Ishikawa (cell line): ENCODE measurements around the gene MYLK3.

ENCODE experiments used
- CEBPB ChIP-seq: IDR thresholded peaks from 2 replicates; pipeline ENCODE4 v1.6.1; 2012
- CREB1 ChIP-seq: IDR thresholded peaks from 2 replicates; pipeline ENCODE4 v1.6.1; 2012; ENCODE audit warnings: low read depth
- EGR1 ChIP-seq: IDR thresholded peaks from 2 replicates; pipeline ENCODE4 v1.6.1; 2012
- EP300 ChIP-seq: IDR thresholded peaks from 2 replicates; pipeline ENCODE4 v1.6.1; 2012; ENCODE audit warnings: borderline replicate concordance
- FOXM1 ChIP-seq: IDR thresholded peaks from 2 replicates; pipeline ENCODE4 v1.6.1; 2012; ENCODE audit warnings: low read depth, borderline replicate concordance
- MAX ChIP-seq: IDR thresholded peaks from 2 replicates; pipeline ENCODE4 v1.6.1; 2012
- NFIC ChIP-seq: IDR thresholded peaks from 2 replicates; pipeline ENCODE4 v1.6.1; 2012
- RAD21 ChIP-seq: IDR thresholded peaks from 2 replicates; pipeline ENCODE4 v1.6.1; 2012; ENCODE audit warnings: low read depth
- REST ChIP-seq: IDR thresholded peaks from 2 replicates; pipeline ENCODE4 v1.6.1; 2012; ENCODE audit warnings: low read depth, mild to moderate bottlenecking
- TAF1 ChIP-seq: IDR thresholded peaks from 2 replicates; pipeline ENCODE4 v1.6.1; 2012; ENCODE audit warnings: low read depth, mild to moderate bottlenecking
- TCF12 ChIP-seq: IDR thresholded peaks from 2 replicates; pipeline ENCODE4 v1.6.1; 2012; ENCODE audit warnings: low read depth
- TEAD4 ChIP-seq: IDR thresholded peaks from 2 replicates; pipeline ENCODE4 v1.6.1; 2012
- USF1 ChIP-seq: IDR thresholded peaks from 2 replicates; pipeline ENCODE4 v1.6.1; 2012
- YY1 ChIP-seq: IDR thresholded peaks from 2 replicates; pipeline ENCODE4 v1.6.1; 2012; ENCODE audit warnings: low read depth
- ZBTB7A ChIP-seq: IDR thresholded peaks from 2 replicates; pipeline ENCODE4 v1.6.1; 2012; ENCODE audit warnings: low read depth

The MYLK3 gene

DNA sequence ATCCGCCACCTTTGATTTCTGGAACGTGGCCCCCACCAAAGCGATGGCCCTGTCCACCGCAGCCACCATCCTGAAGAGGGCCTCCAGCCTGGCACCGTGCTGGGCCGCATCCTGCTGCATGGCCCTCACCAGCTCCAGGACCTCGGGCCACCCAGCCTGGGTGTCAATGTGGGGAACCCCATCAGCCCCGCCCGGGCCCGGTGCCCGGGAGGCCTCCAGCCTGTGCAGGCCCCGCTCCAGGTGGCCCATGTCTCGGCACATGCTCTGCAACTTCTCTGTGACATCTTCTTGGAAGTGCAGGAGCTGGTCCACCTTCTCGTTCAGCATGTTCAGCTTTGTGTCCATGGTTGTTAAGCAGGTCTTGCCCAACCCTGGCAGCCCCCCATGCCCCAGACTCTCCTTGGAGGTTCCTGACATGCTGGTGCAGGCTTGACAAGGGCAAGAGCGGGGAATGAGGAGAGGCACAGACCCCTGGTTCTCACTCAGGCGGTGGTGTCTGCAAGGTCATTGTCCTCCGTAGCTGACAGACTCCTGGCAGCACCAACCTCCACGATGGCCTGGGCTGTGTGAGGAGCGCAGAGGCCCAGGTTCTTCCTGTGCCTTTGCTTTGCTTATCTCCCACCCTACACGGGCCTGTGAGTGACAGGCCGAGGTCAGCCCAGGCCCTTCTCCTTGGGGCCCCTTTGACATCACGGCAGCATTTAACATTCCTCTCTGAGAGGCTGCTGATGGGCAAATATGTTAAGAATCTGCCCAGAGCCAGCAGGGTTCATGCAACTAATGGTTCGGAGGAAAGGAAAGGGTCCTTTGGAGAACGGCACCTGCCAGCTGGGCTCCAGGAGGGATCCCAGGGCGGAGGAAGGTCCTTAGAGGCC, at the start of gene MYLK3:
TSS of gene MYLK3 (minus strand) at position 568 of the 875 bp plus-strand sequence. CDS start at position 417, 151 bp downstream.
- TF ChIP-seq TEAD4 (peak; percentile 57), RAD21 (no peak), YY1 (no peak), NFIC (no peak), TCF12 (no peak), CEBPB (no peak)

DNA sequence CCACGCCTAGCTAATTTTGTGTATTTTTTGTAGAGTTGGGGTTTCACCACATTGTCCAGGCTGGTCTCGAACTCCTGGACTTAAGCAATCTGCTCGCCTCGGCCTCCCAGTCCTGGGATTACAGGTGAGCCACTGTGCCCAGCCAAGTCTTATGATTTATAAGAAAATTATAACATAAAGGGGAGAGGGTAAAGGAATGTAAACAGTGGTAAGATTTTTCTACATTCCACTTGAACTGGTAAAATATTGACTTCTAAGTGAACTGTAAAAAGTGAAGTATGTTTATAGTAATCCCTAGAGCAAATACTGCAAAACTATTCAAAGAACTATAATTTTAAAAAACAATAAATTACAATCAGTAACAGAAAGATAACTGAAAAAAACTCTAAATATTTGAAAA, 49.4 kb upstream of the MYLK3 start:
- TF ChIP-seq CREB1 (no peak), RAD21 (no peak), EGR1 (no peak), MAX (no peak), USF1 (no peak), REST (no peak), EP300 (no peak), TEAD4 (no peak), NFIC (no peak), CEBPB (no peak), TAF1 (no peak), ZBTB7A (no peak), TCF12 (no peak), YY1 (no peak), FOXM1 (no peak)

- TF ChIP-seq TAF1 (no peak), NFIC (no peak), MAX (no peak), RAD21 (no peak), ZBTB7A (no peak), USF1 (no peak), EGR1 (no peak), YY1 (no peak), REST (no peak), CEBPB (no peak), EP300 (no peak), TCF12 (no peak), TEAD4 (no peak), FOXM1 (no peak), CREB1 (no peak)
Measured at GRCh38 chr16:46796764-46797269, 48.7 kb upstream of the MYLK3 start.

DNA sequence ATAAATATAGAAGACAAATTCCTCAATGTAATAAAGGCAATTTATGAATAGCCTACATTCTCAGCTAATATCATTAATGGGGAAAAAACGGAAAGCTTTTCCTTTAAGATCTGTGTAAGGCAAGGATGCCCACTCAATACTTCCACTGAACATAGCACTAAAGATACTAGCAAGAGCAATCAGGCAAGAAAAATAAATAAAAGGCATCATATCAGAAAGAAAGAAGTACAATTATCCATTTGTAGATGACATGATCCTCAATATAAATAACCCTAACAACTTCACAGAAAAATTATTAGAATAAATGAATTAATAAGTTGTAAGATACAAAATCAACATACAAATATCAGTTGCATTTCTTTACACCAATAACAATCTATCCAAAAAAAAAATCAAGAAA, 45.7 kb upstream of the MYLK3 start:
- no peak for TF ChIP-seq CREB1
- TF ChIP-seq MAX: no peak
- TF ChIP-seq NFIC: no peak
- TF ChIP-seq TEAD4: no peak
- no peak for TF ChIP-seq FOXM1
- no peak for TF ChIP-seq ZBTB7A
- no peak for TF ChIP-seq EGR1
- TF ChIP-seq CEBPB: no peak
- TF ChIP-seq REST: no peak
- no peak for TF ChIP-seq USF1
- no peak for TF ChIP-seq YY1
- TF ChIP-seq EP300: no peak
- no peak for TF ChIP-seq TAF1
- no peak for TF ChIP-seq RAD21
- no peak for TF ChIP-seq TCF12
